Endothelial cell of umbilical vein (primary cell): ENCODE measurements around the gene PIK3R4. TPM values are rescaled to one million over a fixed set of nuclear protein-coding genes. Genes with fewer than 3 reads are reported as not detected.

Experiments
- Bru-seq: library from RNA; stranded (reverse); fragments of 400-500 nt; gene quantifications from one replicate; lab custom pipeline; 2021; lab: Mats Ljungman, UMichigan
- BruChase-seq, 2 experiments: library from RNA; stranded (reverse); fragments of 400-500 nt; gene quantifications; one replicate each; lab custom pipeline; 2021; lab: Mats Ljungman, UMichigan
- BruUV-seq: library from RNA; stranded (reverse); fragments of 400-500 nt; replicated peaks from 2 replicates; lab custom pipeline; 2021; lab: Mats Ljungman, UMichigan
- CTCF ChIA-PET: fragments of 300-600, 350-600 bp; sonication (Branson Sonifier 250); formaldehyde crosslinking; loops from one replicate; lab custom pipeline; 2021; ENCODE audit warnings: antibody characterized with exemption, inconsistent platforms; lab: Charles Lee
- POLR2A ChIA-PET: fragments of 300-600, 350-600 bp; sonication (Branson Sonifier 250); formaldehyde crosslinking; loops from one replicate; lab custom pipeline; 2021; ENCODE audit warnings: antibody characterized with exemption, inconsistent platforms; lab: Charles Lee
- DNase-seq: peaks from one replicate; pipeline ENCODE4 v3.0.0-alpha.2; 2011; ENCODE audit warnings: low read depth, low spot score
- FAIRE-seq: peaks from 2 replicates; lab custom pipeline; 2011; peaks lifted over from hg19 to GRCh38; lab: Jason Lieb, UNC
- H2AFZ ChIP-seq: 2 replicates; pipeline ENCODE4 v1.6.0; 2012; ENCODE audit warnings: low read depth, low read length, control low read depth, inconsistent platforms
- H3K27ac ChIP-seq: 2 replicates; pipeline ENCODE4 v1.5.1; 2011; ENCODE audit warnings: low read depth, mild to moderate bottlenecking, control low read depth, low read length, moderate library complexity; ENCODE audit not compliant: insufficient read depth
- H3K27me3 ChIP-seq, 2 experiments: 2 replicates each; pipeline versions ENCODE4 v1.6.0 to v1.6.1; 2011; ENCODE audit warnings: low read length in 2 of 2, mixed read lengths in 1 of 2; ENCODE audit not compliant: control insufficient read depth in 2 of 2, insufficient read depth in 2 of 2
- H3K36me3 ChIP-seq, 2 experiments: 2 replicates in 1 of 2; 3 replicates in 1 of 2; pipeline ENCODE4 v1.5.1; 2011; ENCODE audit warnings: low read length in 2 of 2, mild to moderate bottlenecking in 1 of 2, moderate library complexity in 1 of 2; ENCODE audit not compliant: control insufficient read depth in 2 of 2, insufficient read depth in 2 of 2; ENCODE audit errors: extremely low read depth in 1 of 2
- H3K4me1 ChIP-seq: 3 replicates; pipeline ENCODE4 v1.5.1; 2011; ENCODE audit warnings: mild to moderate bottlenecking, low read length; ENCODE audit not compliant: control insufficient read depth, insufficient read depth; ENCODE audit errors: extremely low read depth
- H3K4me2 ChIP-seq: 2 replicates; pipeline ENCODE4 v1.6.1; 2011; ENCODE audit warnings: low read length, control low read depth, mixed read lengths; ENCODE audit not compliant: insufficient read depth
- H3K4me3 ChIP-seq, 3 experiments: fragments of 200-600 bp in 1 of 3; sonication (generic), shearing (Covaris generic) in 1 of 3; replicated peaks in 1 of 3; 2 replicates each; pipeline ENCODE4 v1.5.1; 2011 to 2016; ENCODE audit warnings: control low read depth in 3 of 3, low read length in 3 of 3, mild to moderate bottlenecking in 2 of 3, inconsistent platforms in 1 of 3, low read depth in 1 of 3, moderate library complexity in 1 of 3; ENCODE audit not compliant: insufficient read depth in 1 of 3
- H3K79me2 ChIP-seq: 2 replicates; pipeline ENCODE4 v1.6.0; 2012; ENCODE audit warnings: low read length, inconsistent platforms; ENCODE audit not compliant: control insufficient read depth, insufficient read depth
- H3K9ac ChIP-seq: replicated peaks from 2 replicates; pipeline ENCODE3; 2011; ENCODE audit warnings: low read length, control low read depth; ENCODE audit not compliant: insufficient read depth; ENCODE audit errors: extremely low read depth
- H3K9me1 ChIP-seq: replicated peaks from 3 replicates; pipeline ENCODE4 v1.6.0; 2011; ENCODE audit warnings: mild to moderate bottlenecking, low read length; ENCODE audit not compliant: control insufficient read depth, insufficient read depth; ENCODE audit errors: extremely low read depth
- H3K9me3 ChIP-seq: replicated peaks from 2 replicates; pipeline ENCODE4 v1.5.1; 2012; ENCODE audit warnings: low read length, inconsistent platforms; ENCODE audit not compliant: control insufficient read depth, insufficient read depth
- H4K20me1 ChIP-seq: replicated peaks from 2 replicates; pipeline ENCODE3; 2011; ENCODE audit warnings: mild to moderate bottlenecking, low read length; ENCODE audit not compliant: control insufficient read depth, insufficient read depth; ENCODE audit errors: extremely low read depth
- EZH2 ChIP-seq: IDR thresholded peaks from 2 replicates; pipeline ENCODE4 v1.6.1; 2012; ENCODE audit warnings: borderline replicate concordance, low read depth, mild to moderate bottlenecking, moderate library complexity, low read length, inconsistent platforms; ENCODE audit not compliant: severe bottlenecking
- FOS ChIP-seq: IDR thresholded peaks from 2 replicates; pipeline ENCODE4 v1.6.1; 2011; ENCODE audit warnings: mild to moderate bottlenecking, low read length, moderate library complexity, borderline replicate concordance; ENCODE audit not compliant: insufficient read depth
- GATA2 ChIP-seq: IDR thresholded peaks from 2 replicates; pipeline ENCODE4 v1.7.0; 2011; ENCODE audit warnings: low read depth, mild to moderate bottlenecking, moderate library complexity, mixed read lengths, low read length; ENCODE audit not compliant: insufficient read length, insufficient read depth
- JUN ChIP-seq: IDR thresholded peaks from 2 replicates; pipeline ENCODE4 v1.6.1; 2011; ENCODE audit warnings: borderline replicate concordance, low read depth; ENCODE audit not compliant: insufficient read length, insufficient read depth
- MAX ChIP-seq: IDR thresholded peaks from 2 replicates; pipeline ENCODE4 v1.6.1; 2011; ENCODE audit not compliant: insufficient read depth, insufficient read length
- MYC ChIP-seq: IDR thresholded peaks from one replicate; pipeline ENCODE4 v1.6.1; 2011; ENCODE audit warnings: mild to moderate bottlenecking, low read depth, low read length
- POLR2A ChIP-seq: IDR thresholded peaks from 2 replicates; pipeline ENCODE4 v1.6.1; 2012; ENCODE audit warnings: low read depth, mild to moderate bottlenecking, control low read depth, low read length
- POLR2AphosphoS5 ChIP-seq: IDR thresholded peaks from 2 replicates; pipeline ENCODE4 v1.6.1; 2012; ENCODE audit warnings: low read depth, mild to moderate bottlenecking, control low read depth, low read length, moderate library complexity; ENCODE audit not compliant: insufficient read depth
- dilution Hi-C: fragments of 300-500 bp; cut with MboI; formaldehyde crosslinking; loops from one replicate; pipeline ENCODE4 v1.15.0; 2019; ENCODE audit warnings: low sequenced_read_pairs; ENCODE audit not compliant: extremely low pct_ligation_motif_present
- intact Hi-C: fragments of 100-400 bp; cut with micrococcal nuclease; formaldehyde crosslinking; loops from one replicate; pipeline ENCODE4 v1.10.0; 2022
- long read RNA-seq: library from polyadenylated mRNA; stranded (forward); transcript quantifications from one replicate; pipeline ENCODE4 v2.0.0, GENCODE V29; 2021
- polyA minus RNA-seq, 3 experiments: library from RNA; depleted of rRNA, polyadenylated mRNA; stranded (reverse); fragments of >200 nt; gene quantifications; 1 replicate in 1 of 3; 2 replicates in 2 of 3; pipeline ENCODE4 v1.2.3, GENCODE V29; 2011
- polyA plus RNA-seq, 4 experiments: library from polyadenylated mRNA; depleted of rRNA in 3 of 4; stranded (reverse) in 3 of 4; unstranded in 1 of 4; fragments of >200 nt; gene quantifications; 2 replicates each; pipeline versions ENCODE4 v1.2.1 to v1.2.3, GENCODE V29; 2011 to 2012; ENCODE audit warnings: missing spikeins in 1 of 4
- total RNA-seq: library from RNA; stranded (reverse); gene quantifications from 2 replicates; pipeline ENCODE4 v1.2.3, GENCODE V29; 2021
- TF ChIP-seq, protein P1 (sequence below), 2 donors: IDR thresholded peaks; 1 replicate in 1 of 2; 2 replicates in 1 of 2; pipeline ENCODE4 v1.5.1; 2011; ENCODE audit warnings: low read length in 2 of 2, mild to moderate bottlenecking in 2 of 2, moderate library complexity in 2 of 2, control low read depth in 1 of 2, inconsistent platforms in 1 of 2, low read depth in 1 of 2; ENCODE audit not compliant: insufficient read depth in 1 of 2; ENCODE audit errors: extremely low read depth in 1 of 2

Gene PIK3R4
- total RNA-seq (23.0 and 26.3 TPM in 2 replicates), polyA plus RNA-seq (43.1 and 47.1 TPM in 2 replicates), polyA minus RNA-seq (103 TPM in 2 replicates), Bru-seq, nascent RNA (percentile 72 among the genes with signal in this experiment), BruChase-seq, experiment 1, labeled RNA remaining after a 6-hour chase (percentile 69 among the genes with signal in this experiment), BruChase-seq, experiment 2, labeled RNA remaining after a 2-hour chase (percentile 69 among the genes with signal in this experiment)
- 31.2 and 31.6 TPM in 2 replicates for polyA plus RNA-seq (2011; cell fraction: cytosol; rRNA removed)
- 55.8 and 63.3 TPM in 2 replicates for polyA plus RNA-seq (2011; cell fraction: nucleus; rRNA removed)
- 17.8 and 23.7 TPM in 2 replicates for polyA plus RNA-seq (2012)
- polyA minus RNA-seq (2011; cell fraction: cytosol; rRNA and poly(A)+ RNA removed), result 32.3 TPM
- polyA minus RNA-seq (2011; cell fraction: nucleus; rRNA and poly(A)+ RNA removed), result 53.8 and 63.4 TPM in 2 replicates
- long read RNA-seq, full-length matches to known transcripts, result 22 of 27 reads
- long read RNA-seq, partial matches to known transcripts, result 4 of 27 reads
- long read RNA-seq, other reads (novel, unspliced or antisense), result 1 of 27 reads

- Histone ChIP-seq H4K20me1 (no peaks in the 10 kb centered on the region), H3K4me2 (peak within 1 kb of the TSS; percentile 96), H3K9me1 (no peaks in the 10 kb centered on the region), H3K27me3 (no peaks in the 10 kb centered on the region), H2AFZ (peak within 1 kb of the TSS; percentile 70), H3K4me1 (peaks cover 19% of the 10 kb centered on the region), H3K79me2 (peaks cover 41% of the 10 kb centered on the region), H3K36me3 (no peaks in the 10 kb centered on the region), H3K27ac (peak within 1 kb of the TSS; percentile 82), H3K9me3 (no peaks in the 10 kb centered on the region), H3K4me3 (peak within 1 kb of the TSS; percentile 34 to 99 (median 88)), H3K9ac (peak within 1 kb of the TSS; percentile 93)
- TF ChIP-seq MYC, result no peak
- TF ChIP-seq, protein P1, sequence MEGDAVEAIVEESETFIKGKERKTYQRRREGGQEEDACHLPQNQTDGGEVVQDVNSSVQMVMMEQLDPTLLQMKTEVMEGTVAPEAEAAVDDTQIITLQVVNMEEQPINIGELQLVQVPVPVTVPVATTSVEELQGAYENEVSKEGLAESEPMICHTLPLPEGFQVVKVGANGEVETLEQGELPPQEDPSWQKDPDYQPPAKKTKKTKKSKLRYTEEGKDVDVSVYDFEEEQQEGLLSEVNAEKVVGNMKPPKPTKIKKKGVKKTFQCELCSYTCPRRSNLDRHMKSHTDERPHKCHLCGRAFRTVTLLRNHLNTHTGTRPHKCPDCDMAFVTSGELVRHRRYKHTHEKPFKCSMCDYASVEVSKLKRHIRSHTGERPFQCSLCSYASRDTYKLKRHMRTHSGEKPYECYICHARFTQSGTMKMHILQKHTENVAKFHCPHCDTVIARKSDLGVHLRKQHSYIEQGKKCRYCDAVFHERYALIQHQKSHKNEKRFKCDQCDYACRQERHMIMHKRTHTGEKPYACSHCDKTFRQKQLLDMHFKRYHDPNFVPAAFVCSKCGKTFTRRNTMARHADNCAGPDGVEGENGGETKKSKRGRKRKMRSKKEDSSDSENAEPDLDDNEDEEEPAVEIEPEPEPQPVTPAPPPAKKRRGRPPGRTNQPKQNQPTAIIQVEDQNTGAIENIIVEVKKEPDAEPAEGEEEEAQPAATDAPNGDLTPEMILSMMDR (IDR thresholded peaks at IDR 0.05; ENCODE audit: extremely low read depth in 1 of 2, insufficient read depth in 1 of 2, low read depth in 1 of 2, low read length in 2 of 2), result no peak
- TF ChIP-seq EZH2, result no peak
- TF ChIP-seq POLR2AphosphoS5, result peak; percentile 85
- TF ChIP-seq JUN, result peak; percentile 12
- TF ChIP-seq POLR2A, result peak; percentile 85
- TF ChIP-seq MAX, result no peak
- TF ChIP-seq FOS, result no peak
- TF ChIP-seq GATA2, result no peak
- POLR2A ChIA-PET, result interaction anchor here (2.1 kb wide), 1 partner anchor 19 kb away, joined by 11 read pairs; no protein-coding TSS in a partner anchor
- FAIRE-seq, result peak; percentile 96
- CTCF ChIA-PET, result interaction anchor here (1.0 kb wide), 1 partner anchor 12 kb away, joined by 3 read pairs; no protein-coding TSS in a partner anchor
- intact Hi-C loops, result loop anchor here (1.0 to 10.0 kb wide), 5 partner anchors 18 to 278 kb away; partner anchors contain the start of genes ASTE1 and NEK11
- DNase-seq, result peak; percentile 98
- dilution Hi-C loops, result no loop called here
- BruUV-seq, result TSS peak; percentile 72
Measured at GRCh38 chr3:130746246-130747039, at the start of gene PIK3R4. Gene PIK3R4 (minus strand): TSS chr3:130746829. CDS start chr3:130745218, 1,611 bp downstream.
